EL (cell line): ENCODE data around the gene HNRNPUL1.

Source experiments
- DNase-seq: peaks from one replicate; pipeline ENCODE4 v3.0.0-alpha.2; 2016

The HNRNPUL1 gene

DNA sequence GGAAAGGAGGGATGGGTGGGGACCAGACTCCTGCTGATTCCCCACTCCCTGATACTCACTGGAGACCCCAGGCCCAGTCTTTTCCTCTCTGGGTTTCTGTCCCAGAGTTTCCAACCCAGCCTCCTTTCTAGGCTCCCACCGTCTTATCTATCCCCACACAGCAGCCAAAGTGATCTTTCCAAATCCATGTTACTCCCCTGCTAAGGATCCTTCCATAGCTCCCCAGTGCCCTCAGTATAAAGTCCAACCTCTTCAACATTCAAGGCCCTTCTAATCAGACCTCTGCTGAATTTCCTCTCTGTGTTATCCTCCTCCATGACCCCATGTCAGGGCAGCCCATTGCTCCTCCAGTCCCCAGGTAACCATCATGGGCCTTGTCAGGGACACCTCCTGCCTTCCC is 90.9 kb downstream of the HNRNPUL1 start:
- DNase-seq, result no peak

DNA sequence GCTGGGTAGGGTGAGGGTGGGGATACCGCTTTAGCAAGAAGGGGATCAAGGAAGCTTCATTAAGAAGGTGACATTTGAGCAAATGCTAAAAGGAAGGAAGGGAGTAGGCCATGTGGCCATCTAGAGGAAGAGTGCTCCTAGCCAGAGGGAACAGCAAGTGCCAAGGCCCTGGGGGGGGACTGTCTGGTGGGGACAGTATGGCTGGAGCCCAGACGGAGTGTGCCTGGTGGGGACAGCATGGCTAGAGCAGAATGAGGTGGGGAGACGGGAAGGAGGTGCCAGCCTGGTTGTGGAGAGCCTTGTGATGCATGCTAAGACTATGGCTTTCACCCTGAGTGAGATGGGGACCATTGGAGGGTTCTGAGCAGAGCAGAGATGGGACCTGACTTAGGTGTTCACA is 91.6 kb downstream of the HNRNPUL1 start:
- no peak for DNase-seq

DNA sequence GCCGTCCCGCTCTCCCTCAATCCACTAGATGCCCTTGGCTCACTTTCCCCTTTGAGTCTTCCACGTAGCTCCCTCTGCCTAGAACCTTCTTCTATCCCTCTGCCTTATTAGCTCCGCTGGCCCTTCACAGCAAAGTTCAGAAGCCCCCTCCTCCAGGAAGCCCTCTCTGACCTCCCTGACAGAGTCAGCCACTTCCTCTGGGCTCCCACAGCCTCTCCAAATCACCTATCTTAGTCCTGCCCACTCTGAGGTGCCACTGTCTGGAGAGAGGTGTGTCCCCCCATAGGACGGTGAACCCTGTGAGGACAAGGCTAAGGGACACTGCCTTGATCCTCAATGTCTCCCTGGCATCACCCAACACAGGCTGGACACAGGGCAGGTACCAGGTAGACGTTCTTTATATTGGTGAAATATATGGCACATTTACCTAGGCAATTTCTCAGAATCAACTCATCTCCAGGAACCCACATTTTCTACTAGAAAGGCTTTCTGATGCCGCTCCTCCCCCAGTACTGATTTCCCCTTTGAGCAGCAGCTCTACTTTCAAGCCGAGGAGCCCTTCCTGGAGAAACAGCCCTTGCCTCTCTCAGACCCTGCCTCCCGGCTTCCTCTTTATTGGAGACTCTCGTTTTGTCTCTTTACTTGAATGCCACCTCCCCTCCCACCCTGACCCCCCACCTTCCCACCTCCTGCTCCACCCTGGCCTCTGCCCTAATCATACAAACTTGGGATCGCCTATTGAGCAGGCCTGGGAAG is 93.0 kb downstream of the HNRNPUL1 start:
- DNase-seq, result no peak
